Measurements from ENCODE around the gene CCDC152. TPM values are rescaled to one million over a fixed set of nuclear protein-coding genes. Genes with fewer than 3 reads are reported as not detected.

Gene CCDC152
- polyA plus RNA-seq, 3 donors: 0.09 to 0.18 (median 0.09) TPM

DNA sequence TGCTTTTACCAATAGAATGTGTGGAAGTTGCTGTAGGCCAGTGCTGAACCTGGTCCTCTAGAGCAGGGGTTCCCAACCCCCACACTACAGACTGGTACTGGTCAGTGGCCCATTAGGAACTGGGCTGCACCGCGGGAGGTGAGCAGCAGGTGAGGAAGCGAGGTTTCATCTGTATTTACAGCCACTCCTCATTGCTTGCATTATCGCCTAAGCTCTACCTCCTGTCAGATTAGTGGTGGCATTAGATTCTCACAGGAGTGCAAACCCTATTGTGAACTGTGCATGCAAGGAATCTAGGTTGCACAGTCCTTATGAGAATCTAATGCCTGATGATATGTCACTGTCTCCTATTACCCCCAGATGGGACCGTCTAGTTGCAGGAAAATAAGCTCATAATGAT lies 6.1 kb upstream of the CCDC152 start:
- Mint-ChIP-seq H3K27me3 (ENCODE audit: low read depth in 3 of 3) (no peaks in the 10 kb centered on the region), H3K9me3 (no peaks in the 10 kb centered on the region), H3K4me3 (no peak overlapping the region), H3K27ac (peak overlapping the region in 1 of 7 donors; percentile 10), H3K36me3 (no peaks in the 10 kb centered on the region), H3K4me1 (no peaks in the 10 kb centered on the region)
- H4K20me1 ChIP-seq (ENCODE audit: insufficient read depth, low read length): no peaks in the 10 kb centered on the region
- no peak for DNase-seq
- H3K9me3 ChIP-seq (replicated peaks in 1 of 2; ENCODE audit: control insufficient read depth in 1 of 2, insufficient read depth in 1 of 2, low read length in 2 of 2): no peaks in the 10 kb centered on the region
- H3K36me3 ChIP-seq (replicated peaks in 1 of 2; ENCODE audit: control insufficient read depth in 1 of 2, insufficient read depth in 2 of 2, low read length in 2 of 2): no peaks in the 10 kb centered on the region
- no peak overlapping the region for H3K9ac ChIP-seq (ENCODE audit: insufficient read depth, low read length, poor library complexity, severe bottlenecking)
- TF ChIP-seq, protein P1, sequence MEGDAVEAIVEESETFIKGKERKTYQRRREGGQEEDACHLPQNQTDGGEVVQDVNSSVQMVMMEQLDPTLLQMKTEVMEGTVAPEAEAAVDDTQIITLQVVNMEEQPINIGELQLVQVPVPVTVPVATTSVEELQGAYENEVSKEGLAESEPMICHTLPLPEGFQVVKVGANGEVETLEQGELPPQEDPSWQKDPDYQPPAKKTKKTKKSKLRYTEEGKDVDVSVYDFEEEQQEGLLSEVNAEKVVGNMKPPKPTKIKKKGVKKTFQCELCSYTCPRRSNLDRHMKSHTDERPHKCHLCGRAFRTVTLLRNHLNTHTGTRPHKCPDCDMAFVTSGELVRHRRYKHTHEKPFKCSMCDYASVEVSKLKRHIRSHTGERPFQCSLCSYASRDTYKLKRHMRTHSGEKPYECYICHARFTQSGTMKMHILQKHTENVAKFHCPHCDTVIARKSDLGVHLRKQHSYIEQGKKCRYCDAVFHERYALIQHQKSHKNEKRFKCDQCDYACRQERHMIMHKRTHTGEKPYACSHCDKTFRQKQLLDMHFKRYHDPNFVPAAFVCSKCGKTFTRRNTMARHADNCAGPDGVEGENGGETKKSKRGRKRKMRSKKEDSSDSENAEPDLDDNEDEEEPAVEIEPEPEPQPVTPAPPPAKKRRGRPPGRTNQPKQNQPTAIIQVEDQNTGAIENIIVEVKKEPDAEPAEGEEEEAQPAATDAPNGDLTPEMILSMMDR (IDR thresholded peaks at IDR 0.05): no peak
- H2AFZ ChIP-seq (ENCODE audit: insufficient read depth, low read depth, low read length, poor library complexity, severe bottlenecking): no peak overlapping the region
- intact Hi-C loops (cut with micrococcal nuclease): no loop called here
- H3K27me3 ChIP-seq (ENCODE audit: control insufficient read depth in 2 of 2, insufficient read depth in 2 of 2, low read length in 2 of 2): no peaks in the 10 kb centered on the region
- no CpG with 5 or more reads among the region's 5 CpGs for WGBS (ENCODE audit: insufficient coverage)
- H3K79me2 ChIP-seq (ENCODE audit: insufficient read depth, low read length): no peaks in the 10 kb centered on the region
- no peaks in the 10 kb centered on the region for H3K4me1 ChIP-seq (ENCODE audit: control insufficient read depth in 1 of 2, insufficient read depth in 2 of 2, low read length in 2 of 2)
- no peak overlapping the region for H3K27ac ChIP-seq (ENCODE audit: low read depth in 1 of 2, low read length in 2 of 2)
- H3K4me3 ChIP-seq (replicated peaks in 1 of 3; ENCODE audit: low read depth in 2 of 3, low read length in 3 of 3): no peak overlapping the region
- no peak overlapping the region for H3K4me2 ChIP-seq (replicated peaks; ENCODE audit: extremely low read depth, low read length, poor library complexity, severe bottlenecking)

DNA sequence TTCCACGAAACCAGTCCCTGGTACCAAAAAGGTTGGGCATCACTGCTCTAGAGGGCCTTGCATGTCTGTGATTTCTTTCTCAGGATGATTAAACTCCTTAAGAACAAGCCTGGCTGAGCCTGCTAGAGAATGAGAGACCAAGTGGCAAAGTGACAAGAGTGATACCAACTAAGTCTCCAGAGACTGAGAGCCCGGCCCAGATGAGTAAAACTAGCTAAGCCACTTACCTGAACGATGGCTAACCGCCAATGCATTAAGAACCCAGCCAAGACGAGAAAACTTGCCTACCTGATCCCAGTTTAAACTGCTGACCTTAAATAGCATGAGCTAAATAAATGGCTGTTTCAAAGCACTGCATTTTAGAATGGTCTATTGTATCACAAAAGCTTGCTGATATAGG lies 5.6 kb upstream of the CCDC152 start:
- no peak overlapping the region for H3K27ac Mint-ChIP-seq

More for the DNA sequence above, 5.6 kb upstream of the CCDC152 start:
- no peak overlapping the region for H3K4me2 ChIP-seq (replicated peaks; ENCODE audit: extremely low read depth, low read length, poor library complexity, severe bottlenecking)
- H3K79me2 ChIP-seq (ENCODE audit: insufficient read depth, low read length): no peaks in the 10 kb centered on the region
- no peak for DNase-seq
- intact Hi-C loops (cut with micrococcal nuclease): no loop called here
- no peaks in the 10 kb centered on the region for H3K27me3 ChIP-seq (ENCODE audit: control insufficient read depth in 2 of 2, insufficient read depth in 2 of 2, low read length in 2 of 2)
- Mint-ChIP-seq H3K4me1 (no peaks in the 10 kb centered on the region), H3K9me3 (no peaks in the 10 kb centered on the region), H3K36me3 (no peaks in the 10 kb centered on the region), H3K27me3 (ENCODE audit: low read depth in 3 of 3) (no peaks in the 10 kb centered on the region), H3K4me3 (no peak overlapping the region)
- no peaks in the 10 kb centered on the region for H3K4me1 ChIP-seq (ENCODE audit: control insufficient read depth in 1 of 2, insufficient read depth in 2 of 2, low read length in 2 of 2)
- no peak overlapping the region for H3K9ac ChIP-seq (ENCODE audit: insufficient read depth, low read length, poor library complexity, severe bottlenecking)
- H4K20me1 ChIP-seq (ENCODE audit: insufficient read depth, low read length): no peaks in the 10 kb centered on the region
- no peak overlapping the region for H3K4me3 ChIP-seq (replicated peaks in 1 of 3; ENCODE audit: low read depth in 2 of 3, low read length in 3 of 3)
- WGBS (ENCODE audit: insufficient coverage): 74% methylated on average over 5 of the region's 5 CpGs
- H3K9me3 ChIP-seq (replicated peaks in 1 of 2; ENCODE audit: control insufficient read depth in 1 of 2, insufficient read depth in 1 of 2, low read length in 2 of 2): no peaks in the 10 kb centered on the region
- H3K27ac ChIP-seq (ENCODE audit: low read depth in 1 of 2, low read length in 2 of 2): no peak overlapping the region
- TF ChIP-seq, protein P1 (IDR thresholded peaks at IDR 0.05): no peak
- no peaks in the 10 kb centered on the region for H3K36me3 ChIP-seq (replicated peaks in 1 of 2; ENCODE audit: control insufficient read depth in 1 of 2, insufficient read depth in 2 of 2, low read length in 2 of 2)
- H2AFZ ChIP-seq (ENCODE audit: insufficient read depth, low read depth, low read length, poor library complexity, severe bottlenecking): no peak overlapping the region

Data from CD14-positive monocyte (primary cell).